HG03558 (cell line): ENCODE data around the gene MDC1.

ENCODE experiments used
- ATAC-seq: cut with Tn5 transposase; IDR thresholded peaks from one replicate; pipeline ENCODE4 v1.9.1; 2021; ENCODE audit warnings: moderate number of reproducible peaks; ENCODE audit not compliant: unreplicated experiment; ENCODE audit errors: extremely low read depth

The MDC1 gene

DNA sequence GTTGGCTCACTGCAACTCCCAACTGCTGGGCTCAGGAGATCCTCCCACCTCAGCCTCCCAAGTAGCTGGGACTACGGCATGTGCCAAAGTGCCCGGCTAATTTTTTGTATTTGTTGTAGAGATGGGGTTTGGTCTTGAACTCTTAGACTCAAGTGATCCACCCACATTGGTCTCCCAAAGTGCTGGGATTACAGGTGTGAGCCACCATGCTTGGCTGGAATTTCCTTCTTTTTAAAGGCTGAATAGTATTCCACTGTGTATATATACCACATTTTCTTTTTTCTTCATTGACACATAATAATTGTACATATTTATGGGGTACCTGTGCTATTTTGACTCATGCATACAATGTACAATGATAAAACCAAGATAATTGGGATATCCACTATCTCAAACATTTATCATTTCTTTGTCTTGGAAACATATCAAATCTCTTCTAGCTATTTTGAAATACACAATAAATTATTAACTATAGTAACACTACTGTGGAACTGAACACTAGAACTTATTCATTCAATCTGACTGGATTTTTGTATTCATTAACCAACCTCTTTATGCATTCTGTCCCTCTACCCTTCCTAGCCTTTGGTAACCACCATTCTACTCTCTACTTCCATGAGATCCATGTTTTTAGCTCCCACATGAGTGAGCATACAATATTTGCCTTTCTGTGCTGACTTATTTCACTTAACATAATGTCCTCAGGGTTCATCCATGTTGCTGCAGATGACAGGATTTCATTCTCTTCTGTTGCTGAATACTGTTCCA lies 7.8 kb downstream of the MDC1 start:
- no peak for ATAC-seq

DNA sequence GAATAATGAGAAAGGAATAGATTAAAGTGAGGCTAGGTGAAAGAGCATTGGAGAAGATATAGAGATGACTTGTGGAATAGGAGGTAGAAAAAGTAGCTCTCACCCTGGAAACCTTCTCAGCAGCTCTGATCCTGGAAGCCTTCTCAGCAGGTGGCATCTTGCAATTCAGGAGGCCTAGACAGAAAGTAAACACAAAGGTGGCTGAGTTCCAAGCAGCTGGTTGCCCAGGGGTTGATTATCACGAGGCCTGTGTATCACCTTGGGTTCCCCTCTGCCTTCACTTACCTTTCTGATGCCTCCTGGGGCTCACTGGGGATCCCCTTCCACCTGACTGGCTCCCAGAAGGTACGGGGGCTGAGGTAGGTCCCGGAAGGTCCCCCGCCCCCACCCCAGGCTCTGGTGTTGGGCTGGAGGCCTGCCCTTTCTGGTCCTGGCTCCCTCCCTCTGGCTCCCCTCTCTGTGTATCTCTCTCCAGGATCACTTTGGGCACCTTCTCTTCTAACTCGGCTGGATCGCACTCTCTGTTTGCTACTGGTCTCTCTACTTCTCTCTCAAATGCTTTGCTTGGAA lies 9.7 kb downstream of the MDC1 start:
- ATAC-seq, result no peak

- ATAC-seq, result no peak
Measured at GRCh38 chr6:30705620-30706019, 11.5 kb downstream of the MDC1 start.

GRCh38 chr6:30703821-30704220 lies 13.3 kb downstream of the MDC1 start:
- no peak for ATAC-seq

- ATAC-seq, result no peak
Measured at GRCh38 chr6:30703011-30703410, 14.1 kb downstream of the MDC1 start.

DNA sequence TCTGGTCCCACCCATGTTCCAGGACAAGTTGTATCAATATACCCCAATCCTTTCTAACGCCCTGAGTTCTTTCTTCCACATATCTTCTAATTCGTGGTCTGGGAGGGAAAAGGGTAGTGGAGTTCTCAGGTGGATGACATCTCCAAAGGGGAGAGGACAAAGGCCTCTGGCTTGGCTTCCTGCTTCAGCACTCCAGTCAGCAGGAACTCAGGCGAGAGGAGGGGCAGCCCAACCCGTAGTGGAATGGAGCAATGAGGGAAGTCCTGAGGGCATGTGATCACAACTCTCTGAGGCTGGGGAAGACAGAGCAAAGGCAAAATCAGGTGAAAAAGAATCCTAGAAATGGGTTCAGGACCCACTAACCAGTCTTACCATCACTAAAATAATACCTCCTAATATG lies 16.7 kb downstream of the MDC1 start:
- no peak for ATAC-seq

DNA sequence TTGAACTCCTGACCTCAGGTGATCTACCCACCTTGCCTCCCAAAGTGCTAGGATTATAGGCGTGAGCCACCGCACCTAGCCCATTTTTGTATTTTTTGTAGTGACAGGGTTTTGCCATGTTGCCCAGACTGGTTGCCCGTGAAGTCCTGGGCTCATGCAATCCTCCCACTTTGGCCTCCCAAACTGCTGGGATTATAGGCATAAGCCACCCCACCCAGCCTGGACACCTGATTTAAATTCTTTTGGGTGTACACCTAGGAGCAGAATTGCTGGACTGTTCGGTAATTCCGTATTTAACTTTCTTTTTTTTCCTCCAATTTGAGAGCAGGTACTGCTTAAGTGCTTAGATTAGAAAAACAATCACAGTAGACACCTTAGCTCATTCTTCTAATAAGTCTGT lies 20.6 kb downstream of the MDC1 start:
- ATAC-seq, result no peak

- no peak for ATAC-seq
Measured at GRCh38 chr6:30691208-30691847, 25.8 kb downstream of the MDC1 start.

DNA sequence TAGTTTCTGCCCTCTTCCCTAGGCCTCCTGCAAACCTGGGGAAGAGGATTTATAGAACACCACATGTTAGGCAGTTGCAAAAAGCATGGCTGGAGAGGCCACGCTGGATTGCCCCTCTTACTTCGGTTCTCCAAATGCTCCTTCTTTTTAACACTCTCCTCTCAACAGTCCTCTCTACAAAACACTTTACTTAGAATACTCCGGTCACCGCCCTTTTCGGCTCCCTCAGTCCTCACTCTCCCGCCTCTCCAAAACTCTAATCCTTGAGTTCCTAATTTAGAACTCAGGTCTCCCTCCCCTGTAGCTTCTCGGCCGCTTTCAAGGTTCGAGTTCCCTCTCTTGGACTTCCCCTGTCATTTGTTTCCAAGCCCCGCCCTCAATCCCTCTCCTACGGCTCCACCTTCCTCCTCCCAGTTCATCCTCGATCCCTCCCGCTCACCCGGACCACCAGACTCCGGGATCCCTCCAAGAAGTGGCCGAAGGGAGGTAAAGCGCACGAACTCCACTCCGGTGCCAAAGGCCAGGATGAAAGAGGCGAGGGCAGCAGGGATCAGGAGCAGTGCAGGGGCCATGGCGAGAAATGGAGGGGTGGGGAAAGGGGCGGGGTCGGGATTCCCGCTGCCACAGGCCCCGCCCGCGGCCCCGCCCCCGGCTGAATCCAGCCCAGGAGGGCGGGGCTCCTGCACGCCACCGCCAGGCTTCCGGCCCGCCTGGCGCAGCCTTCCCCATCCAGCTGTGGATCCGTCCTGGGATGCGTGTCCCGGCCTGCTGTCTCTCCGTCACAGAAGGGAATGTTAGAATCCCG lies 26.5 kb downstream of the MDC1 start, which contains the start of gene NRM:
NRM (minus strand) TSS at position 582 of the 805 bp plus-strand sequence; CDS start at position 572, 10 bp downstream.
- no peak for ATAC-seq

GRCh38 chr6:30689985-30690384 lies 27.1 kb downstream of the MDC1 start:
- ATAC-seq, result no peak

- ATAC-seq, result no peak
Measured at GRCh38 chr6:30689022-30689865, 27.8 kb downstream of the MDC1 start.

DNA sequence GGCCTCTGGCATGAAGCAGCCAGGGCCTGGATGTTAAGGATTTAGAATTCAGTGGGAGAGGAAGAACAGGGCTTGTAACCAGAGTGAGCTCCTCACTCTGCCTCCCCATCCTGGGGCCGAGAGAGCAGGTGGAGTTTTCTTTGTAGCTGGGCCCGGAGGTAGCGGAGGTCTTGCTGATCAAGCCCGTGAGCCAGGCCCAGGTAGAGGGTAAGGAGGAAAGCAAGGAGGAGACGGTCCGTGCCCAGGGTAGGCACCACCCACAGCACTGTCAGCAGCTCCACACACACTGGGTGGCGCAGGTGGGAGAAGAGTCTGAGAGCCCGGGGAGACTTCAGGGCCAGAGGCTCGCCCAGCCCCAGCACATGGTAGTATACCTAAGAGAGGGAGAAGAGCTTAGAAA lies 28.5 kb downstream of the MDC1 start:
- no peak for ATAC-seq

- ATAC-seq, result no peak
Measured at GRCh38 chr6:30687659-30688431, 29.2 kb downstream of the MDC1 start.

- ATAC-seq, result no peak
Measured at GRCh38 chr6:30686908-30687658, 30.0 kb downstream of the MDC1 start.

DNA sequence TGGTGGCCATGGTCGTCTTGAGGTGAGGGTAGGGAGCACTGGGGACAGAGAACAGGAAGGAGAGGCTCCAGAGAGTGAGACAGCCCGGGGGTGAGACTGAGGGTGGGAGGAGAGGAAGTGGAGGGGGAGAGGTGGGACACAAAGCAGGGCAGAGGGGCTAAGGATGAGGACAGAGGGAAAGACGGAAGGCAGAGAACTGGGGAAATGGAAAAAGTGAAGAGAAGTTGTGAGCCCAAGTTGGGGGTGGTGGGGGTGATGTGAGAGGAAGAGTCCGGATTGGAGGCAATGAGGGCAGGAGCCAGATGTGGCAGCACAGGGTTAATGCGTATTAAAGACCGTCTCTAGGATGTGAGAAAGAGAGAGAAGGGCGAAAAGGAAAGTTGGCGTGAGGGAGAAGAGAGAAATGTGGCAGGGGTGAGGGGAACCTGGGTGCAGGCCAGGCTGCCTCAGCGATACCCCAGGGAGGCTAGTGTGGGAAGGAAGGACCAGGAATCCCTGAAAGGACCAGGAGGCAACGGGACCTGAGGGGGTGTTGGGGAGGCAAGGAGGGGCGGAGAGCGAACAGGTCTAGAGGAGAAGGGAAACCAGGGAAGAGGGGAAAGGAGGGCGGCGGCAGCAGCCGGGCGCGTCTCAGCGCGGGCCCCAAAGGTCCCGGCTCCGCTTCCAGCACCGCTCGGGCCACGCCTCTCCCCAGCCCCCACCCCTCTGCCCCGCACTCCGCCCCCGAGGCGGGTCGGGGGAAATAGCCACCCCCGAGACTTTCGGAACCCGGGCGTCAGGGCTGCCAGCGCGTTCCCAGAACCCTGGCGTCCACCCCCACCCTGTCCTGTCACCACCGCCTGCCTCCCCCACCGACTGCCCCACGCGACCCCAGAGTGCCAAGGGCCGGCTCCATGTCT lies 30.8 kb downstream of the MDC1 start, which contains the start of gene PPP1R18:
PPP1R18 (minus strand) TSS at position 637 of the 899 bp plus-strand sequence; CDS start at position 10, 627 bp downstream.
- ATAC-seq, result no peak

GRCh38 chr6:30685157-30686008 lies 31.7 kb downstream of the MDC1 start:
- ATAC-seq, result no peak
